Tibial nerve (tissue), 4 donors: Measurements from ENCODE around the gene RETREG2. TPM values are rescaled to one million over a fixed set of nuclear protein-coding genes. Genes with fewer than 3 reads are reported as not detected.

ENCODE experiments used
- DNase-seq, 2 donors: peaks; one replicate each; pipeline ENCODE4 v3.0.0-alpha.2; 2019; ENCODE audit warnings: low spot score in 2 of 2
- H3K27ac ChIP-seq, 4 donors: fragments of 200-600 bp; sonication (generic) in 3 of 4; one replicate each; pipeline ENCODE4 v1.5.1; 2017 to 2019; ENCODE audit warnings: mild to moderate bottlenecking in 1 of 4
- H3K27me3 ChIP-seq, 2 donors: fragments of 200-600 bp; sonication (generic) in 1 of 2; one replicate each; pipeline versions ENCODE4 v1.5.1 to v1.6.0; 2017 to 2019
- H3K36me3 ChIP-seq, 3 donors: fragments of 200-600 bp; sonication (generic); one replicate each; pipeline ENCODE4 v1.5.1; 2018 to 2019
- H3K4me1 ChIP-seq, 4 donors: fragments of 200-600 bp; sonication (generic) in 3 of 4; one replicate each; pipeline ENCODE4 v1.5.1; 2017 to 2019
- H3K4me3 ChIP-seq, 4 donors: fragments of 200-600 bp; sonication (generic) in 3 of 4; one replicate each; pipeline ENCODE4 v1.5.1; 2017 to 2019; ENCODE audit warnings: mild to moderate bottlenecking in 1 of 4, moderate library complexity in 1 of 4
- H3K9me3 ChIP-seq, 4 donors: fragments of 200-600 bp; sonication (generic) in 3 of 4; one replicate each; pipeline ENCODE4 v1.5.1; 2017 to 2019
- EP300 ChIP-seq, 2 donors: sonication (generic); formaldehyde crosslinking; IDR thresholded peaks; one replicate each; pipeline ENCODE4 v1.6.1; 2017; ENCODE audit warnings: antibody characterized with exemption in 2 of 2, mild to moderate bottlenecking in 1 of 2
- POLR2A ChIP-seq, 2 donors: fragments of 450-650 bp; IDR thresholded peaks; one replicate each; pipeline ENCODE4 v1.6.1; 2017; ENCODE audit warnings: antibody characterized with exemption in 2 of 2, mild to moderate bottlenecking in 2 of 2, moderate library complexity in 2 of 2
- WGBS, 2 donors: methylation state at CpG; one replicate each; pipeline ENCODE4 v1.1.5; 2018; 5-methylcytosine and 5-hydroxymethylcytosine counted together
- total RNA-seq, 4 donors: library from RNA; depleted of rRNA; stranded (reverse); fragments of >200 nt; gene quantifications; one replicate each; pipeline ENCODE4 v1.1.0, GENCODE V29; 2016
- TF ChIP-seq, protein P1 (sequence below), 5 experiments: fragments of 200-600 bp in 3 of 5; fragments of 450-650 bp in 2 of 5; sonication (generic) in 3 of 5; IDR thresholded peaks; one replicate each; pipeline ENCODE4 v1.5.1; 2016 to 2019; ENCODE audit warnings: antibody characterized with exemption in 5 of 5, mild to moderate bottlenecking in 3 of 5, moderate library complexity in 2 of 5

Gene RETREG2
- total RNA-seq, 4 donors from 2014 or later = 45.8 to 59.4 (median 54.3) TPM

DNA sequence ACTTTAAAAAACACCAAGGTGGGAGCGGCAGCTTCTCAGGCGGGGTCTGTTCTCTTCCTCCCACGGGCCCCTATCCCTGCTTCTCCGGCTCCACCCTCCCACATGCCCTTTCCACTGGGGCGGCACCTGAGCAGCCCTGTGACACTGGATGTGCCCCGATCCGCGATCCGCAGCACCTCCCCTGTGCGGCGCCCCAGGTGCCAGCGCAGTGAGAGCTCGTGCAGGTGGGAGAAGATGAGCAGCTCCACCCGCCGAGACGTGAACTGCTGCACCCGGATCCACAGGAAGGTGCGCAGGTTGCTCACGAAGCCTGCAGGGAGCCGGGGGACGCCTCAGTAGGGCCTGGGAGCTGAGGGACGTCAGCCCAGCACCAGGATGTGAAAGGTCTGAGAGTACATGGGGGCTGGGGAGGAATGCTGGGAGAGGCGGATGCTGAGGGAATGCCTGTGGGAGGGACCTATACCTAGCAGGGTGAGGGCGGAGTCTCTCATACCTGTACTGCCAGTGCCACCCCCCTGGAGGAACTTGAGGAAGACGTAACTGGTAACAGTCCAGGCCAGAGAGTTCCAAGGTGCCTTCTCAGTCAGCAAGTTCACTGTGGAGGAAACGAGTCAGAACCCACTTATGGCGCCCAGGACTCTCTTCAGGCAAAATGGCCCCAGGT, 37.9 kb downstream of the RETREG2 start:
- TF ChIP-seq EP300 (IDR thresholded peaks at IDR 0.05) = no peak
- TF ChIP-seq, protein P1, sequence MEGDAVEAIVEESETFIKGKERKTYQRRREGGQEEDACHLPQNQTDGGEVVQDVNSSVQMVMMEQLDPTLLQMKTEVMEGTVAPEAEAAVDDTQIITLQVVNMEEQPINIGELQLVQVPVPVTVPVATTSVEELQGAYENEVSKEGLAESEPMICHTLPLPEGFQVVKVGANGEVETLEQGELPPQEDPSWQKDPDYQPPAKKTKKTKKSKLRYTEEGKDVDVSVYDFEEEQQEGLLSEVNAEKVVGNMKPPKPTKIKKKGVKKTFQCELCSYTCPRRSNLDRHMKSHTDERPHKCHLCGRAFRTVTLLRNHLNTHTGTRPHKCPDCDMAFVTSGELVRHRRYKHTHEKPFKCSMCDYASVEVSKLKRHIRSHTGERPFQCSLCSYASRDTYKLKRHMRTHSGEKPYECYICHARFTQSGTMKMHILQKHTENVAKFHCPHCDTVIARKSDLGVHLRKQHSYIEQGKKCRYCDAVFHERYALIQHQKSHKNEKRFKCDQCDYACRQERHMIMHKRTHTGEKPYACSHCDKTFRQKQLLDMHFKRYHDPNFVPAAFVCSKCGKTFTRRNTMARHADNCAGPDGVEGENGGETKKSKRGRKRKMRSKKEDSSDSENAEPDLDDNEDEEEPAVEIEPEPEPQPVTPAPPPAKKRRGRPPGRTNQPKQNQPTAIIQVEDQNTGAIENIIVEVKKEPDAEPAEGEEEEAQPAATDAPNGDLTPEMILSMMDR (IDR thresholded peaks at IDR 0.05) = no peak
- TF ChIP-seq POLR2A (IDR thresholded peaks at IDR 0.05) = no peak
- WGBS, 2 donors = 92% methylated on average over 26 to 27 of the region's 27 CpGs
- Histone ChIP-seq H3K4me1 (peaks cover 0 to 48% (median 24%) of the 10 kb centered on the region in 4 donors), H3K27me3 (no peaks in the 10 kb centered on the region), H3K4me3 (no peak overlapping the region), H3K27ac (no peak overlapping the region), H3K9me3 (no peaks in the 10 kb centered on the region), H3K36me3 (peaks cover 0 to 66% (median 6%) of the 10 kb centered on the region in 3 donors)
- DNase-seq = no peak

DNA sequence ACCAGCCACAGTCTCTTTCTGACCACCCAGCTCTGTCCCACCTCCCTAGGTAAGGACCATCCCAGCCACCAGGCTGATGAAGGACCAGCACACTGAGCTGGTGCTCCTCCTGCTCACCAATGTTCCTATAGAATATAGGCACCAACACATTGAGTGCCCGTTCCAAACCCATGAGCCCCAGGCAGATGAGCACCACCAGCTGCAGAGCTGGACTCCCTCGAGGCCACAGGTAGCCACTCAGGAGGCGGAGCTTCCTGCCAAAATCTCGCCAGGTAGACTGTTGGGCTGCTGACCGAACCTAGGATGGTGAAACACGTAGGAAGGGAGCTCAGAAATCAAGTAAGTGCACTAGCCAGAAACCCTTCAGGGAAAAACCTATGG, 38.5 kb downstream of the RETREG2 start:
- no peak for DNase-seq
- Histone ChIP-seq H3K27me3 (no peaks in the 10 kb centered on the region), H3K4me3 (no peak overlapping the region), H3K4me1 (peaks cover 0 to 48% (median 24%) of the 10 kb centered on the region in 4 donors), H3K9me3 (no peaks in the 10 kb centered on the region), H3K27ac (peak overlapping the region in 2 of 4 donors; percentile 94), H3K36me3 (peaks cover 0 to 66% (median 11%) of the 10 kb centered on the region in 3 donors)
- TF ChIP-seq EP300 (IDR thresholded peaks at IDR 0.05) = no peak
- TF ChIP-seq POLR2A (IDR thresholded peaks at IDR 0.05) = no peak
- TF ChIP-seq, protein P1 (IDR thresholded peaks at IDR 0.05) = no peak
- WGBS, 2 donors = 90 to 93% methylated on average over 6 of the region's 6 CpGs

DNA sequence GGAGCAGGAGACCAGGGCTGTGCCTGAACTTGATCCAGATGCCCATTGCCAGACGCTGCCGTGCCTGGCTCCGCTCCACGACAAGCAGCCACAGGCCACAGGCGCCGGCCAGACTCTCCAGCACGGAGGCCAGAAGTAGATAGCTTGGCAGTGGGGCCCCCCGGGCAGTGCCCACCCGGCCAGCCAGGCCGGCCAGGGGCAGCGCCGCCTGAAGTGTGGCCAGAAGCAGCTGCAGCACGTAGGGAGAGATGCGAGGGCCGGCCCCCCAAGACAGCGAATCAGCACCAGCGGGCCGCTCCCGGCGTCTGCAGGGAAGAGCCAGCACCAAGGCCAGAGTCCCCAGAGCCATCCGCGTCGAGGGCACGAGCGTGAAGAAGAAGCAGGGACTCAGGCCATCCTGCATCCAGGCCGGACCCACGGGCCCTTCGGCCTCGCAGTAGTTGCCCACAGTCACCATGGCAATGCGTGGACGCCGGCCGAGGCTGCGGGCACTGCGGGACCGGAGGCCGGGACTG, 40.2 kb downstream of the RETREG2 start:
- no peak for TF ChIP-seq POLR2A (IDR thresholded peaks at IDR 0.05)
- TF ChIP-seq, protein P1 (IDR thresholded peaks at IDR 0.05) = no peak
- DNase-seq = peak; percentile 29 to 40
- peaks cover 0 to 68% (median 20%) of the 10 kb centered on the region in 3 donors for H3K36me3 ChIP-seq
- no peaks in the 10 kb centered on the region for H3K27me3 ChIP-seq
- peak overlapping the region; percentile 50 to 94 (median 89) for H3K27ac ChIP-seq
- WGBS, 2 donors = 0 to 2% methylated on average over 11 to 28 of the region's 37 CpGs
- H3K9me3 ChIP-seq = no peaks in the 10 kb centered on the region
- H3K4me1 ChIP-seq = peaks cover 0 to 48% (median 24%) of the 10 kb centered on the region in 4 donors
- H3K4me3 ChIP-seq = peak overlapping the region; percentile 47 to 80 (median 66)

DNA sequence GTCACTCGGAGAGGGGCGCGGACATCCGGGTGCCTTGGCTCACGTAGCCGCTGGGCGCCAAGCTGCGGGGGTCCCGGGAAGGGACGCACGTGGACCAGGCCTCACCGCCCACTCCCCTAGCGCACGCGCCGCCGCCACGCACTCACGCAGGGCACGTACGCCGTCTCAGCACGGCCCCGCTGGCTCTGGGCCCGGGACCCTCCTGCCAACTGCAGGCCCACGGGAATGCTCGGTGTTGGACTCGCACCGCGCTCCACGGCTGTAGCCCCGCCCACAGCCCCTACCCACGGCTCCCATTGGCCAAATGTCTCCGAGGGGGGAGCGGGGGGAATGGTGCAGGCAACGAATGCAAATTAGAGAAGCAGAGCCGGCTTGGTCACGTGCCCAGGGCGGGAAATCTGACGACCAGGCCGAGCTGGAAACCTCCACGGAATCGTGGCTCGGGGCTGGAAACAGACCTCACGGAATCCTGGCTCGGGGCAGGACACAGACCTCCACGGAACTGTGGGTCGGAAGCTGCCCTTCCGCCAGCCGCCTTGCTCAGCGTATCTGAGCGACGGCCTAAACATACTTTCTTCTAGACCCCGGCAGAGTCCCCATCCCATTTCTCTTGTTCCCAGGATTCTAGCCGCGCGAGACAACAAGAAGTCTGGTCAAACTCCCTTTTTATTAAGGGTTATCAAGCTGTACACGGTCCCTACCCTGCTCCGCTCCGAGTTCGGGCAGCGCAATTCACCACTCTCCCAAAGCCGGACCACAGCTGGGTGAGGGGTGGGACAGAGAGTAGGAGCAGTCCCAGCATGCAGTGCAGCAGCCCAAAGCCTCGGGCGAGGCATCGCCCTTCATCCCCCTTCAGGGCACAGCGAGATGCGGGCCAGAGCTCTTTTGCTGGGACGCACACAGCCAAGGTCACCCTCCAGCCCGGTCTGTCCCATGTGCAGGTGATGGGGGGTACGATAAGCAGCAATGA, 40.9 kb downstream of the RETREG2 start, which contains the start of gene ABCB6:
TSS of gene ABCB6 (minus strand) at position 227 of the 970 bp plus-strand sequence. CDS start 285 bp downstream, outside the sequence.
- no peaks in the 10 kb centered on the region for H3K27me3 ChIP-seq
- no peaks in the 10 kb centered on the region for H3K9me3 ChIP-seq
- TF ChIP-seq, protein P1 (IDR thresholded peaks at IDR 0.05) = peak in 1 of 5 experiments; percentile 31
- peak; percentile 25 to 80 for TF ChIP-seq POLR2A (IDR thresholded peaks at IDR 0.05)
- peak; percentile 85 to 92 for TF ChIP-seq EP300 (IDR thresholded peaks at IDR 0.05)
- H3K36me3 ChIP-seq = peaks cover 4 to 68% (median 27%) of the 10 kb centered on the region in 3 donors
- peaks cover 0 to 48% (median 24%) of the 10 kb centered on the region in 4 donors for H3K4me1 ChIP-seq
- WGBS, 2 donors = 8 to 9% methylated on average over 34 to 44 of the region's 71 CpGs
- DNase-seq = peak; percentile 99
- H3K4me3 ChIP-seq = peak within 1 kb of the TSS; percentile 47 to 80 (median 66)
- H3K27ac ChIP-seq = peak within 1 kb of the TSS; percentile 50 to 94 (median 89)
